Liver (tissue), 3 donors: ENCODE results near the gene PTGS2.

Experiments
- GABPA ChIP-seq, 2 donors: IDR thresholded peaks in 1 of 2; conservative IDR thresholded peaks in 1 of 2; 2 replicates each; pipeline ENCODE4 v1.6.1; 2016; ENCODE audit warnings: antibody characterized with exemption in 2 of 2, mild to moderate bottlenecking in 1 of 2, moderate library complexity in 1 of 2
- JUND ChIP-seq, 2 donors: IDR thresholded peaks; 2 replicates each; pipeline ENCODE4 v1.6.1; 2016; ENCODE audit warnings: antibody characterized with exemption in 2 of 2
- NR2F2 ChIP-seq: IDR thresholded peaks from 2 replicates; pipeline ENCODE4 v1.6.1; 2016; ENCODE audit warnings: antibody characterized with exemption
- RXRA ChIP-seq, 2 donors: IDR thresholded peaks; 2 replicates each; pipeline ENCODE4 v1.6.1; 2017 to 2018; ENCODE audit warnings: antibody characterized with exemption in 2 of 2, mild to moderate bottlenecking in 1 of 2
- TAF1 ChIP-seq: conservative IDR thresholded peaks from 2 replicates; pipeline ENCODE4 v1.6.1; 2016; ENCODE audit warnings: antibody characterized with exemption, mild to moderate bottlenecking
- TF ChIP-seq, protein P1 (sequence below): fragments of 150-350 bp; IDR thresholded peaks from 2 replicates; pipeline ENCODE4 v1.5.1; 2017; ENCODE audit warnings: improper control_type of control experiment, low read depth, low read length; ENCODE audit not compliant: missing input control
- TF ChIP-seq, protein P2 (sequence below): IDR thresholded peaks from 2 replicates; pipeline ENCODE4 v1.6.1; 2016; ENCODE audit warnings: antibody characterized with exemption
- TF ChIP-seq, protein P3 (sequence below): IDR thresholded peaks from 2 replicates; pipeline ENCODE4 v1.6.1; 2016; ENCODE audit warnings: antibody characterized with exemption
- TF ChIP-seq, protein P4 (sequence below): IDR thresholded peaks from 2 replicates; pipeline ENCODE4 v1.6.1; 2016; ENCODE audit warnings: antibody characterized with exemption, mild to moderate bottlenecking
- donor health status: healthy.
- donor health status: healthy.

DNA sequence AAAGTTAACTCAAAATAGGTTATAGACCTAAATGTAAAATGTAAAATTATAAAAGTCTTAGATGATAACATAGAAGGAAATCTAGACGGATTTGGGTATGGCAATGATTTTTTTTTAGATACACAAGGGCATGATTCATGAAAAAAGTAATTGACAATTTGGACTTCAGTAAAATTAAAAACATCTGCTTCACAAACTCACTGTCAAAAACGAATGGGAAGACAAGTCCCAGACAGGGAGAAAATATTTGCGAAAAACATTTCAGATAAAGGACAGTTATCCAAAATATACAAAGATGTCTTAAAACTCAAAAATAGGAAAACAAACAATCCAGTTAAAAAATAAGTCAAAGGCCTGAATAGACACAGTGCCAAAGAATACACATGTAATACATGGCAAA, 9.7 kb upstream of the PTGS2 start:
- TF ChIP-seq, protein P1, sequence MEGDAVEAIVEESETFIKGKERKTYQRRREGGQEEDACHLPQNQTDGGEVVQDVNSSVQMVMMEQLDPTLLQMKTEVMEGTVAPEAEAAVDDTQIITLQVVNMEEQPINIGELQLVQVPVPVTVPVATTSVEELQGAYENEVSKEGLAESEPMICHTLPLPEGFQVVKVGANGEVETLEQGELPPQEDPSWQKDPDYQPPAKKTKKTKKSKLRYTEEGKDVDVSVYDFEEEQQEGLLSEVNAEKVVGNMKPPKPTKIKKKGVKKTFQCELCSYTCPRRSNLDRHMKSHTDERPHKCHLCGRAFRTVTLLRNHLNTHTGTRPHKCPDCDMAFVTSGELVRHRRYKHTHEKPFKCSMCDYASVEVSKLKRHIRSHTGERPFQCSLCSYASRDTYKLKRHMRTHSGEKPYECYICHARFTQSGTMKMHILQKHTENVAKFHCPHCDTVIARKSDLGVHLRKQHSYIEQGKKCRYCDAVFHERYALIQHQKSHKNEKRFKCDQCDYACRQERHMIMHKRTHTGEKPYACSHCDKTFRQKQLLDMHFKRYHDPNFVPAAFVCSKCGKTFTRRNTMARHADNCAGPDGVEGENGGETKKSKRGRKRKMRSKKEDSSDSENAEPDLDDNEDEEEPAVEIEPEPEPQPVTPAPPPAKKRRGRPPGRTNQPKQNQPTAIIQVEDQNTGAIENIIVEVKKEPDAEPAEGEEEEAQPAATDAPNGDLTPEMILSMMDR: no peak
- no peak for TF ChIP-seq TAF1
- TF ChIP-seq GABPA (IDR thresholded peaks at IDR 0.05 in 1 of 2, conservative IDR thresholded peaks at IDR 0.05 in 1 of 2): no peak
- TF ChIP-seq, protein P2, sequence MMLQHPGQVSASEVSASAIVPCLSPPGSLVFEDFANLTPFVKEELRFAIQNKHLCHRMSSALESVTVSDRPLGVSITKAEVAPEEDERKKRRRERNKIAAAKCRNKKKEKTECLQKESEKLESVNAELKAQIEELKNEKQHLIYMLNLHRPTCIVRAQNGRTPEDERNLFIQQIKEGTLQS: no peak
- TF ChIP-seq, protein P3, sequence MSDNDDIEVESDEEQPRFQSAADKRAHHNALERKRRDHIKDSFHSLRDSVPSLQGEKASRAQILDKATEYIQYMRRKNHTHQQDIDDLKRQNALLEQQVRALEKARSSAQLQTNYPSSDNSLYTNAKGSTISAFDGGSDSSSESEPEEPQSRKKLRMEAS: no peak
- no peak for TF ChIP-seq JUND (IDR thresholded peaks at IDR 0.05)
- TF ChIP-seq NR2F2: no peak
- TF ChIP-seq RXRA (IDR thresholded peaks at IDR 0.05): no peak
- TF ChIP-seq, protein P4, sequence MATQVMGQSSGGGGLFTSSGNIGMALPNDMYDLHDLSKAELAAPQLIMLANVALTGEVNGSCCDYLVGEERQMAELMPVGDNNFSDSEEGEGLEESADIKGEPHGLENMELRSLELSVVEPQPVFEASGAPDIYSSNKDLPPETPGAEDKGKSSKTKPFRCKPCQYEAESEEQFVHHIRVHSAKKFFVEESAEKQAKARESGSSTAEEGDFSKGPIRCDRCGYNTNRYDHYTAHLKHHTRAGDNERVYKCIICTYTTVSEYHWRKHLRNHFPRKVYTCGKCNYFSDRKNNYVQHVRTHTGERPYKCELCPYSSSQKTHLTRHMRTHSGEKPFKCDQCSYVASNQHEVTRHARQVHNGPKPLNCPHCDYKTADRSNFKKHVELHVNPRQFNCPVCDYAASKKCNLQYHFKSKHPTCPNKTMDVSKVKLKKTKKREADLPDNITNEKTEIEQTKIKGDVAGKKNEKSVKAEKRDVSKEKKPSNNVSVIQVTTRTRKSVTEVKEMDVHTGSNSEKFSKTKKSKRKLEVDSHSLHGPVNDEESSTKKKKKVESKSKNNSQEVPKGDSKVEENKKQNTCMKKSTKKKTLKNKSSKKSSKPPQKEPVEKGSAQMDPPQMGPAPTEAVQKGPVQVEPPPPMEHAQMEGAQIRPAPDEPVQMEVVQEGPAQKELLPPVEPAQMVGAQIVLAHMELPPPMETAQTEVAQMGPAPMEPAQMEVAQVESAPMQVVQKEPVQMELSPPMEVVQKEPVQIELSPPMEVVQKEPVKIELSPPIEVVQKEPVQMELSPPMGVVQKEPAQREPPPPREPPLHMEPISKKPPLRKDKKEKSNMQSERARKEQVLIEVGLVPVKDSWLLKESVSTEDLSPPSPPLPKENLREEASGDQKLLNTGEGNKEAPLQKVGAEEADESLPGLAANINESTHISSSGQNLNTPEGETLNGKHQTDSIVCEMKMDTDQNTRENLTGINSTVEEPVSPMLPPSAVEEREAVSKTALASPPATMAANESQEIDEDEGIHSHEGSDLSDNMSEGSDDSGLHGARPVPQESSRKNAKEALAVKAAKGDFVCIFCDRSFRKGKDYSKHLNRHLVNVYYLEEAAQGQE: no peak
